NCI-H2107 (cell line): ENCODE measurements around the gene MED27.

Source experiments
- DNase-seq: peaks from one replicate; lab custom pipeline; 2025; lab: John Stamatoyannopoulos, UW

MED27 gene

GRCh38 chr9:131854896-131855613 is 224.6 kb downstream of the MED27 start:
- DNase-seq = peak; percentile 26

GRCh38 chr9:131854334-131854733 is 225.3 kb downstream of the MED27 start:
- no peak for DNase-seq

- DNase-seq = no peak
Observed at GRCh38 chr9:131853434-131853833, 226.2 kb downstream of the MED27 start.

- no peak for DNase-seq
Observed at GRCh38 chr9:131851414-131851813, 228.3 kb downstream of the MED27 start.

GRCh38 chr9:131849391-131849790 is 230.3 kb downstream of the MED27 start:
- DNase-seq = no peak

- no peak for DNase-seq
Observed at GRCh38 chr9:131848570-131849160, 231.0 kb downstream of the MED27 start.

GRCh38 chr9:131847665-131848354 is 231.9 kb downstream of the MED27 start:
- no peak for DNase-seq

GRCh38 chr9:131845305-131846298 is 234.1 kb downstream of the MED27 start:
- DNase-seq = no peak

GRCh38 chr9:131844745-131845118 is 234.9 kb downstream of the MED27 start:
- DNase-seq = no peak

- no peak for DNase-seq
Observed at GRCh38 chr9:131843989-131844744, 235.5 kb downstream of the MED27 start.

- no peak for DNase-seq
Observed at GRCh38 chr9:131841765-131842318, 237.8 kb downstream of the MED27 start.

- no peak for DNase-seq
Observed at GRCh38 chr9:131840751-131841702, 238.6 kb downstream of the MED27 start.

GRCh38 chr9:131840220-131840619 is 239.4 kb downstream of the MED27 start:
- no peak for DNase-seq

GRCh38 chr9:131839281-131840084 is 240.2 kb downstream of the MED27 start:
- DNase-seq = no peak

GRCh38 chr9:131838530-131839280 is 241.0 kb downstream of the MED27 start:
- no peak for DNase-seq

GRCh38 chr9:131837836-131838235 is 241.8 kb downstream of the MED27 start:
- DNase-seq = no peak

GRCh38 chr9:131837316-131837715 is 242.4 kb downstream of the MED27 start:
- no peak for DNase-seq

GRCh38 chr9:131836607-131837315 is 242.9 kb downstream of the MED27 start:
- no peak for DNase-seq
